Uterus (tissue), 4 donors: ENCODE results near the gene TMEM165. TPM values are rescaled to one million over a fixed set of nuclear protein-coding genes. Genes with fewer than 3 reads are reported as not detected.

ENCODE experiments used
- DNase-seq, 2 donors: peaks; one replicate each; pipeline ENCODE4 v3.0.0-alpha.2; 2019 to 2020
- H3K27ac ChIP-seq, 2 donors: fragments of 200-600 bp; sonication (generic); 1 replicate in 1 of 2; 2 replicates in 1 of 2; pipeline ENCODE4 v1.5.1; 2016 to 2018
- H3K27me3 ChIP-seq, 2 donors: fragments of 200-600 bp; sonication (generic); one replicate each; pipeline ENCODE4 v1.5.1; 2018 to 2019; ENCODE audit warnings: control low read depth in 1 of 2
- H3K36me3 ChIP-seq, 2 donors: fragments of 200-600 bp; sonication (generic); one replicate each; pipeline ENCODE4 v1.5.1; 2019; ENCODE audit warnings: control low read depth in 1 of 2
- H3K4me1 ChIP-seq, 2 donors: fragments of 200-600 bp; sonication (generic); one replicate each; pipeline ENCODE4 v1.5.1; 2018 to 2019; ENCODE audit warnings: control low read depth in 1 of 2
- H3K4me3 ChIP-seq, 2 donors: fragments of 200-600 bp; sonication (generic); 1 replicate in 1 of 2; 2 replicates in 1 of 2; pipeline ENCODE4 v1.5.1; 2018 to 2019; ENCODE audit warnings: mild to moderate bottlenecking in 1 of 2
- H3K9me3 ChIP-seq, 2 donors: fragments of 200-600 bp; sonication (generic); one replicate each; pipeline ENCODE4 v1.5.1; 2019; ENCODE audit warnings: control low read depth in 1 of 2
- CTCF ChIP-seq, 4 experiments: fragments of 200-600 bp in 2 of 4; fragments of 450-650 bp in 2 of 4; sonication (generic) in 2 of 4; IDR thresholded peaks; one replicate each; pipeline ENCODE4 v1.5.1; 2016 to 2019; ENCODE audit warnings: antibody characterized with exemption in 4 of 4, mild to moderate bottlenecking in 2 of 4, moderate library complexity in 1 of 4
- POLR2A ChIP-seq, 2 donors: fragments of 450-650 bp; IDR thresholded peaks; one replicate each; pipeline ENCODE4 v1.6.1; 2016; ENCODE audit warnings: antibody characterized with exemption in 2 of 2, mild to moderate bottlenecking in 1 of 2, moderate library complexity in 1 of 2
- intact Hi-C: fragments of 100-400 bp; cut with DNase I; formaldehyde crosslinking; loops from one replicate; pipeline ENCODE4 v1.15.1; 2023; ENCODE audit warnings: low total_unique reads
- total RNA-seq, 4 donors: library from RNA; depleted of rRNA in 3 of 4; stranded (reverse); fragments of >200 nt in 3 of 4; gene quantifications; one replicate each; pipeline versions ENCODE4 v1.1.0 to v1.2.4, GENCODE V29; 2014 to 2023
- donor health status: DM: yes; HTN: yes; CAD: no.

The TMEM165 gene
- total RNA-seq, 4 donors from 2014 or later: 123 to 191 (median 145) TPM

DNA sequence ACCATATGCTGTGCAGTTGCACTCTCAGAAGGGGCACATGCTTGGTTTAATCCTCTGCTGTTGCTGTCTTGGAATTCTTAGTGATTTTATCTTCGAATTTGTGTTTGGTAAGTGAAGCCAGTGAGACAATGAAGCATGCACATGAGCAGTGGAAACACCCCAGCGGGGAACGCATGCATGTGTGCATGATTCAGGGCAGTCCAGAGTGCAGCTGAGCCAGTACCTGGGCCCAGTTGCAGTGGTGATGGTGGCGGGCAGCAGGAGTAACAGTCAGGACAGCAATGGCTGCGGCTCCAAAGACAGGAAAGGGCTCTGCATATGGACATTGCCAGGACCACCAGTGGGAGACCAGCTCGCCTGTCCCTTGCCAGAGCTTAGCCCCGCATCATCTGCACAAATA is 14.3 kb upstream of the TMEM165 start:
- H3K27ac ChIP-seq: no peak overlapping the region
- DNase-seq: no peak
- H3K36me3 ChIP-seq: no peaks in the 10 kb centered on the region
- no peaks in the 10 kb centered on the region for H3K4me1 ChIP-seq
- TF ChIP-seq POLR2A (IDR thresholded peaks at IDR 0.05) (no peak), CTCF (IDR thresholded peaks at IDR 0.05) (no peak)
- no peak overlapping the region for H3K4me3 ChIP-seq
- H3K9me3 ChIP-seq: no peaks in the 10 kb centered on the region
- H3K27me3 ChIP-seq: no peaks in the 10 kb centered on the region
- intact Hi-C loops: no loop called here

DNA sequence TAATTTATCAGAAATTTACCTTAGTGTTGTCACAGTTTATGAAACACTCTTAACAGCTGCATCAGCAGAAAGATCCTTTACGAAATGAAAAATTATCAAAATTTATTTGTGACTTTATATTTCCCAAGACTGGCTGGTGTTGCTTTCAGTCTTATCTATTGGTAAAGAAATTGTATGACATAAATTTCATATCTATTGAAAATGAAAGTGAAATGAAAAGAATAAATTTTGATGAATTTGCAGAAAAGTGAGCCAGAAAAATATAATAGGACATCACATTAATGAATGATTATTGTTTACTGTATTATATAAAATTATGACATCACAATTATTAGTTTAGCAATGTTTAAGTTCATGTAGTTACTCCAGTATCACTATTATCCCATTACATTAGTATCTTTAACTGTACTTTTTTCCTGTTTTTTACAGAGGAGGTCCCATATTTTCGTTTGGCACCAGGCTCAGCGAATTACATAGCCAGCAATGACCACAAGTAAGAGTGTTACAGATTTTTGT is 13.2 kb upstream of the TMEM165 start:
- no peak overlapping the region for H3K27ac ChIP-seq
- DNase-seq: no peak
- TF ChIP-seq POLR2A (IDR thresholded peaks at IDR 0.05): no peak
- no peak for TF ChIP-seq CTCF (IDR thresholded peaks at IDR 0.05)
- no peaks in the 10 kb centered on the region for H3K4me1 ChIP-seq
- no peaks in the 10 kb centered on the region for H3K36me3 ChIP-seq
- H3K4me3 ChIP-seq: no peak overlapping the region
- no peaks in the 10 kb centered on the region for H3K27me3 ChIP-seq
- intact Hi-C loops: no loop called here
- H3K9me3 ChIP-seq: no peaks in the 10 kb centered on the region

GRCh38 chr4:55385201-55385649 is 10.5 kb upstream of the TMEM165 start:
- H3K4me3 ChIP-seq: no peak overlapping the region
- no peaks in the 10 kb centered on the region for H3K27me3 ChIP-seq
- DNase-seq: no peak
- no peak overlapping the region for H3K27ac ChIP-seq
- H3K9me3 ChIP-seq: no peaks in the 10 kb centered on the region
- intact Hi-C loops: no loop called here
- TF ChIP-seq POLR2A (IDR thresholded peaks at IDR 0.05) (no peak), CTCF (IDR thresholded peaks at IDR 0.05) (no peak)
- H3K36me3 ChIP-seq: no peaks in the 10 kb centered on the region
- no peaks in the 10 kb centered on the region for H3K4me1 ChIP-seq

- DNase-seq: no peak
- no peaks in the 10 kb centered on the region for H3K9me3 ChIP-seq
- no peak overlapping the region for H3K4me3 ChIP-seq
- TF ChIP-seq POLR2A (IDR thresholded peaks at IDR 0.05) (no peak), CTCF (IDR thresholded peaks at IDR 0.05) (no peak)
- H3K4me1 ChIP-seq: no peaks in the 10 kb centered on the region
- H3K27me3 ChIP-seq: no peaks in the 10 kb centered on the region
- no peak overlapping the region for H3K27ac ChIP-seq
- intact Hi-C loops: no loop called here
- no peaks in the 10 kb centered on the region for H3K36me3 ChIP-seq
Observed at GRCh38 chr4:55386073-55386472, 9.7 kb upstream of the TMEM165 start.

DNA sequence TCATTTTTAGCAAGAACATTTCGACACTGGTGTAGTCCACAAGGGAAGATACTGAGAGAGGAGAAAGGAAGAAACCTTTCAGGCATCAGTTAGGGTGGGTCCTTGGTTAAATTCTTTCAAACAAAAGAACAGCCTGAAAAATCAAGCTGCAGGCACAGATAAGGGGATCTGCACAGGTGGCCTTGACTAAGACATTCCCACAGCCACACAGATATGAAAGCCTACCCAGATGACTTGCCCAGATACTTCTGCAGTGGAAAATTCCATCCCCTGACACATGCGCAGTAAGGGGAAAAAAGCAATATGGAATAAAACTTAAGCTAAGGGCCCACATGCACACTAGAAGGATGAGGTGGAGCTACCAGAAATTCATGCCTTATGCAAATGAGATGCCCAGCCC is 8.9 kb upstream of the TMEM165 start:
- intact Hi-C loops: no loop called here

More for the DNA sequence above, 8.9 kb upstream of the TMEM165 start:
- no peaks in the 10 kb centered on the region for H3K9me3 ChIP-seq
- H3K27me3 ChIP-seq: no peaks in the 10 kb centered on the region
- H3K36me3 ChIP-seq: no peaks in the 10 kb centered on the region
- H3K4me3 ChIP-seq: no peak overlapping the region
- DNase-seq: no peak
- H3K4me1 ChIP-seq: no peaks in the 10 kb centered on the region
- TF ChIP-seq POLR2A (IDR thresholded peaks at IDR 0.05) (no peak), CTCF (IDR thresholded peaks at IDR 0.05) (no peak)
- H3K27ac ChIP-seq: no peak overlapping the region
